Testis (tissue), 2 donors: ENCODE results near the gene NPC1L1.

ENCODE experiments used
- CTCF ChIP-seq, 3 experiments: fragments of 450-650 bp in 2 of 3; fragments of 200-600 bp in 1 of 3; sonication (generic) in 1 of 3; IDR thresholded peaks; one replicate each; pipeline ENCODE4 v1.5.1; 2016 to 2019; ENCODE audit warnings: antibody characterized with exemption in 3 of 3, mild to moderate bottlenecking in 2 of 3, moderate library complexity in 1 of 3
- POLR2A ChIP-seq: fragments of 450-650 bp; IDR thresholded peaks from one replicate; pipeline ENCODE4 v1.6.1; 2017; ENCODE audit warnings: antibody characterized with exemption, mild to moderate bottlenecking, moderate library complexity

GRCh38 chr7:44477063-44477830 is 63.9 kb downstream of the NPC1L1 start:
- TF ChIP-seq CTCF (IDR thresholded peaks at IDR 0.05) = peak; percentile 74 to 86 (median 82)
- no peak for TF ChIP-seq POLR2A
